C1 segment of cervical spinal cord (tissue), 14 donors: Measurements from ENCODE around the gene CD79A.

Source experiments
- DNase-seq, 14 donors: peaks; one replicate each; lab custom pipeline; 2025; lab: John Stamatoyannopoulos, UW

Gene CD79A

GRCh38 chr19:41918653-41919244 is 41.7 kb downstream of the CD79A start:
- no peak for DNase-seq

GRCh38 chr19:41919948-41920712 is 43.1 kb downstream of the CD79A start:
- no peak for DNase-seq

GRCh38 chr19:41920882-41921576 is 44.0 kb downstream of the CD79A start:
- no peak for DNase-seq

- no peak for DNase-seq
Measured at GRCh38 chr19:41921577-41922576, 44.8 kb downstream of the CD79A start.

- DNase-seq, result no peak
Measured at GRCh38 chr19:41922585-41922984, 45.5 kb downstream of the CD79A start.

- no peak for DNase-seq
Measured at GRCh38 chr19:41923045-41923788, 46.1 kb downstream of the CD79A start.

- no peak for DNase-seq
Measured at GRCh38 chr19:41924151-41925145, 47.4 kb downstream of the CD79A start.

- DNase-seq, result no peak
Measured at GRCh38 chr19:41925208-41926003, 48.3 kb downstream of the CD79A start.

GRCh38 chr19:41926028-41926762 is 49.1 kb downstream of the CD79A start:
- DNase-seq, result no peak

GRCh38 chr19:41926763-41927496 is 49.9 kb downstream of the CD79A start:
- no peak for DNase-seq

- DNase-seq, result no peak
Measured at GRCh38 chr19:41927497-41928192, 50.6 kb downstream of the CD79A start.

- no peak for DNase-seq
Measured at GRCh38 chr19:41928221-41928683, 51.2 kb downstream of the CD79A start, which contains the start of gene ERFL. Gene ERFL, minus strand, starts transcription at chr19:41928449. Its CDS starts 15,530 bp downstream, at chr19:41912919.

GRCh38 chr19:41928754-41929535 is 51.9 kb downstream of the CD79A start:
- DNase-seq, result no peak

GRCh38 chr19:41929536-41930071 is 52.5 kb downstream of the CD79A start:
- no peak for DNase-seq

GRCh38 chr19:41930322-41930722 is 53.2 kb downstream of the CD79A start:
- no peak for DNase-seq
